LoVo (cell line): ENCODE measurements around the gene HDAC1.
"Not testable (repeated sequence)": the region's sequence is repeated elsewhere in the genome, so short reads cannot be mapped to it uniquely, and the experiment has no call there.

Experiments
- DNase-seq: peaks from one replicate; pipeline ENCODE4 v3.0.0-alpha.2; 2016; ENCODE audit warnings: low spot score

Gene HDAC1

DNA sequence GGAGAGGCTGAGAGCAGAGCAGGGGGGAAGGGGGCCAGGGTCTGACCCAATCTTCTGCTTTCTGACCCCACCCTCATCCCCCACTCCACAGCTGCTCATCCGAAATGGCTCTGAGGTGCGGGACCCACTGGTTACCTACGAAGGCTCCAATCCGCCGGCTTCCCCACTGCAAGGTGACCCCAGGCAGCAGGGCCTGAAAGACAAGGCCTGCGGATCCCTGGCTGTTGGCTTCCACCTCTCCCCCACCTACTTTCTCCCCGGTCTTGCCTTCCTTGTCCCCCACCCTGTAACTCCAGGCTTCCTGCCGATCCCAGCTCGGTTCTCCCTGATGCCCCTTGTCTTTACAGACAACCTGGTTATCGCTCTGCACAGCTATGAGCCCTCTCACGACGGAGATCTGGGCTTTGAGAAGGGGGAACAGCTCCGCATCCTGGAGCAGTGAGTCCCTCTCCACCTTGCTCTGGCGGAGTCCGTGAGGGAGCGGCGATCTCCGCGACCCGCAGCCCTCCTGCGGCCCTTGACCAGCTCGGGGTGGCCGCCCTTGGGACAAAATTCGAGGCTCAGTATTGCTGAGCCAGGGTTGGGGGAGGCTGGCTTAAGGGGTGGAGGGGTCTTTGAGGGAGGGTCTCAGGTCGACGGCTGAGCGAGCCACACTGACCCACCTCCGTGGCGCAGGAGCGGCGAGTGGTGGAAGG lies 17.1 kb upstream of the HDAC1 start:
- DNase-seq = no peak

DNA sequence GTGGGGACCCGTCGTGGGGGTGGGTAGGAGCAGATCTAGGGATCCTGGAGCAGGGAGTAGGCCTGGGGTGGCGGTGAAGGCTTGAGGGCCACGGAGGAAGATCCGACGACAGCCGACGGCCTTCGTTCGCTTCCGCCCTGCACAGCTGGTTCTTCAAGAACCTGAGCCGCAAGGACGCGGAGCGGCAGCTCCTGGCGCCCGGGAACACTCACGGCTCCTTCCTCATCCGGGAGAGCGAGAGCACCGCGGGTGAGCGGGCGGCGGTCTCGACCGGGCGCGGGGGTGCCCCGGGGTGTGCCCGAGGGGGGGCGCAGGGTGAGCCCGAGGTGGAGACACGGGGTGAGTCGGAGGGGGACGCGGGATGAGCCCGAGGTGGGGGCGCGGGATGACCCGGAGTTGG lies 16.5 kb upstream of the HDAC1 start:
- no peak for DNase-seq

GRCh38 chr1:32276032-32276782 lies 15.7 kb upstream of the HDAC1 start:
- DNase-seq = no peak

GRCh38 chr1:32284777-32285176 lies 7.1 kb upstream of the HDAC1 start:
- not testable (repeated sequence) for DNase-seq

DNA sequence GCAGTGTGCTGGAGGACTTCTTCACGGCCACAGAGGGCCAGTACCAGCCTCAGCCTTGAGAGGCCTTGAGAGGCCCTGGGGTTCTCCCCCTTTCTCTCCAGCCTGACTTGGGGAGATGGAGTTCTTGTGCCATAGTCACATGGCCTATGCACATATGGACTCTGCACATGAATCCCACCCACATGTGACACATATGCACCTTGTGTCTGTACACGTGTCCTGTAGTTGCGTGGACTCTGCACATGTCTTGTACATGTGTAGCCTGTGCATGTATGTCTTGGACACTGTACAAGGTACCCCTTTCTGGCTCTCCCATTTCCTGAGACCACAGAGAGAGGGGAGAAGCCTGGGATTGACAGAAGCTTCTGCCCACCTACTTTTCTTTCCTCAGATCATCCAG lies 6.2 kb upstream of the HDAC1 start:
- no peak for DNase-seq

- no peak for DNase-seq
Observed at GRCh38 chr1:32286763-32287162, 5.1 kb upstream of the HDAC1 start.

GRCh38 chr1:32289256-32289655 lies 2.6 kb upstream of the HDAC1 start:
- DNase-seq = peak; percentile 51

- peak; percentile 75 for DNase-seq
Observed at GRCh38 chr1:32291145-32291707, 657 bp upstream of the HDAC1 start.

DNA sequence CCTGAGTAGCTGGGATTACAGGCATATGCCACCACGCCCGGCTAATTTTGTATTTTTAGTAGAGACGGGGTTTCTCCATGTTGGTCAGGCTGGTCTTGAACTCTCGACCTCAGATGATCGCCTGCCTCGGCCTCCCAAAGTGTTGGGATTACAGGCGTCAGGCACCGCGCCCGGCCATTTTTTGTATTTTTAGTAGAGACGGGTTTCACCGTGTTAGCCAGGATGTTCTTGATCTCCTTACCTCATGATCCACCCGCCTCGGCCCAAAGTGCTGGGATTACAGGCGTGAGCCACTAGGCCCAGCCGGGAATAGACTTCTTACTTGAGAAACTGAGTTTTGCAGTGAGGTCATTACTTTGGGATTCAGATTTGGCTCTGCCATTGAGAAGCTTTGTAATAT lies 6.3 kb downstream of the HDAC1 start:
- DNase-seq = not testable (repeated sequence)

GRCh38 chr1:32299327-32299726 lies 7.4 kb downstream of the HDAC1 start:
- no peak for DNase-seq

DNA sequence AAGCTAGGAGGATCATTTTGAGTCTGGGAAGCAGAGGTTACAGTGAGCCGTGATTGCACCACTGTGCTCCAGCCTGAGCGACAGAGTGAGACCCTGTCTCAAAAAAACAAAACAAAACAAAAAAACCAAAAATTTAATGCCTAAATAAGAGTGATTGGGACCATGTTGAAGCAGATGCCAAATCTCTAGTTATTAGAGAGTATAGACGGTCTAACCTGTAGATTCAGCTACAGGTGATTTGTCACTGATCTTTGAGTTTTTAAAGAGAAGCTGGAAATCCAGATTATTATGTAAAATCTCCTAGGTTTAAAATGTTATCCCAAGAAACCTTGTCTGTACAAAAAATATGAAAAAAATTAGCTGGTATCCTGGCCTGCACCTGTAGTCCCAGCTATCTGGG lies 11.5 kb downstream of the HDAC1 start:
- DNase-seq = no peak

GRCh38 chr1:32303997-32304622 lies 12.2 kb downstream of the HDAC1 start:
- no peak for DNase-seq

DNA sequence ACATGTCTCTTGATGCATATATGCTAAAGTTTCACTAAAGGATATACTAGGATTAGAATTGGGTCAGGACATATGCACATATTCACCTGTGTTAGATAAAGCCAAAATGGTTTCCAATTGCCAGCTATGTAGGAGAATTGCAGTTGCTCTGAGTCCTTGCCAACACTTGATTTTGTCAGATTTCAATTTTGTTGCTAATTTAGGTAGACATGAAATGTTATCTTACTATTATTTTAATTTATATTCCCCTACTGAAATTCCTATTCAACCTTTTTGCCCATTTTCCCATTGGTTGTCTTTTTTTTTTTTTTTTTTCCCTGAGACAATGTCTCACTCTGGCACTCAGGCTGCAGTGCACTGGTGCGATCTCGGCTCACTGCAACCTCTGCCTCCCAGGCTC lies 13.4 kb downstream of the HDAC1 start:
- no peak for DNase-seq

GRCh38 chr1:32307324-32307723 lies 15.4 kb downstream of the HDAC1 start:
- no peak for DNase-seq

DNA sequence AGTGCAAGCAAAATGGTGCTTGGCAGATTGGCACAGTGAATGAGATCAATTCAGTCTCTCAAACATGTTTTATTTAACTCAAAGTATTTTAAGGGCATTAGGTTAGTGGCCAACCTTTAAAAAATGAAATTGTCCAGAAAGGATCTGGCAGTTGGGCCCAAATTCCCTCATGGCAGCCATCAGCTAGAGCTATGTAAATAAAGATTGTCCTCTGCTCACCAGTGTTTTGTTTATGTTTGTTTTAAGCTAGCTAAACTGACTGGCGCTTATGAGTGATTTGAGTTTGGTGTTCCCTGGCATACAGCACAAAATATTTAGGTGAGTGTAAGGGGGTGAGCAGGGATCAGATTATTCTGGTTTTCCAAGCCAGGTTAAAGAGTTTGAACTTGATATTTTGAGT lies 18.1 kb downstream of the HDAC1 start:
- DNase-seq = no peak

GRCh38 chr1:32311709-32312393 lies 20.0 kb downstream of the HDAC1 start:
- DNase-seq = no peak

GRCh38 chr1:32316903-32317277 lies 25.0 kb downstream of the HDAC1 start:
- DNase-seq = no peak

- no peak for DNase-seq
Observed at GRCh38 chr1:32318127-32318869, 26.4 kb downstream of the HDAC1 start.

GRCh38 chr1:32321712-32322291 lies 29.9 kb downstream of the HDAC1 start:
- DNase-seq = peak; percentile 88

DNA sequence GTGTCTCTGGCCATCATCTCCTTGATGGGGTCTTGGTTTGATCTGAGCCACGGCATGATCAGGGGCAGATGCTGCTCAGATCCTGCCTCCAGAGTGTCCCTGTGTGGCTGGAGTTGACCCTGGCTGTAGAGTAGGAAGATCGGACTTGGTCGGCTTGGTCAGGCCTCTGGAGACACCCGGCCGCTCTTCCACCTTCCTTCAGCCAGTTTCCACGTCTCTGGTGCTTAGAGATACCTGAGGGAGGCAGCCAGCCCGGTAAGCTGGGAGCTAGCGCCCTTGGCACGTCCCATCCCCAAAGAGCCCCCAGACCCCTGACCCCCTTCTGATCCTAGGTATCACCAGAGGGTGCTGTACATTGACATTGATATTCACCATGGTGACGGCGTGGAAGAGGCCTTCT lies 35.3 kb downstream of the HDAC1 start:
- DNase-seq = no peak

- DNase-seq = no peak
Observed at GRCh38 chr1:32329931-32330466, 38.1 kb downstream of the HDAC1 start.
